PC-3 (cell line): Measurements from ENCODE around the gene RBP3. TPM values are rescaled to one million over a fixed set of nuclear protein-coding genes. Genes with fewer than 3 reads are reported as not detected.

ENCODE experiments used
- ATAC-seq: fragments of 200-7000 bp; cut with Tn5 transposase; 2 replicates; pipeline ENCODE4 v1.9.1; 2020; ENCODE audit warnings: mild to moderate bottlenecking, moderate library complexity
- BruUV-seq: library from RNA; stranded (reverse); fragments of 400-500 nt; replicated peaks from 2 replicates; lab custom pipeline; 2021; lab: Mats Ljungman, UMichigan
- CTCF ChIA-PET: fragments of 300-600 bp; sonication (Branson Sonifier 250); formaldehyde crosslinking; loops from one replicate; lab custom pipeline; 2022; ENCODE audit warnings: antibody characterized with exemption; lab: Charles Lee
- POLR2A ChIA-PET: fragments of 300-600 bp; sonication (Branson Sonifier 250); formaldehyde crosslinking; loops from one replicate; lab custom pipeline; 2022; ENCODE audit warnings: antibody characterized with exemption; ENCODE audit not compliant: unreplicated experiment; lab: Charles Lee
- DNase-seq: peaks from one replicate; pipeline ENCODE4 v3.0.0-alpha.2; 2015
- H2AFZ ChIP-seq: fragments of 300-600 bp; sonication (generic); 2 replicates; pipeline ENCODE4 v1.6.0; 2016; ENCODE audit warnings: antibody characterized with exemption, low read length
- H3F3A ChIP-seq: fragments of 300-600 bp; sonication (generic); one replicate; pipeline ENCODE4 v1.6.0; 2017; ENCODE audit warnings: antibody characterized with exemption, low read length, control low read depth, mild to moderate bottlenecking; ENCODE audit not compliant: unreplicated experiment
- H3K27ac ChIP-seq: fragments of 300-600 bp; sonication (generic); 2 replicates; pipeline ENCODE4 v1.5.1; 2016; ENCODE audit warnings: mild to moderate bottlenecking, low read length
- H3K27me3 ChIP-seq: fragments of 300-600 bp; sonication (generic); 2 replicates; pipeline ENCODE4 v1.6.1; 2016; ENCODE audit warnings: low read length, mixed read lengths
- H3K36me3 ChIP-seq: fragments of 300-600 bp; sonication (generic); 2 replicates; pipeline ENCODE4 v1.6.1; 2016; ENCODE audit warnings: low read depth, mixed run types, low read length, mixed read lengths
- H3K4me1 ChIP-seq: fragments of 300-600 bp; sonication (generic); 2 replicates; pipeline ENCODE4 v1.5.1; 2016; ENCODE audit warnings: low read length; ENCODE audit not compliant: insufficient read depth
- H3K4me2 ChIP-seq: fragments of 300-600 bp; sonication (generic); 2 replicates; pipeline ENCODE4 v1.6.0; 2016; ENCODE audit warnings: low read length
- H3K4me3 ChIP-seq: fragments of 300-600 bp; sonication (generic); 2 replicates; pipeline ENCODE4 v1.5.1; 2016; ENCODE audit warnings: mild to moderate bottlenecking, low read length, mixed read lengths
- H3K79me2 ChIP-seq: fragments of 300-600 bp; sonication (generic); 2 replicates; pipeline ENCODE4 v1.6.1; 2017; ENCODE audit warnings: low read length, mixed read lengths
- H3K9ac ChIP-seq: fragments of 300-600 bp; sonication (generic); 2 replicates; pipeline ENCODE4 v1.6.0; 2016; ENCODE audit warnings: mild to moderate bottlenecking, low read length
- H3K9me2 ChIP-seq: fragments of 300-600 bp; sonication (generic); replicated peaks from 2 replicates; pipeline ENCODE4 v1.6.1; 2016; ENCODE audit warnings: mixed run types, low read length, mixed read lengths
- H3K9me3 ChIP-seq: fragments of 300-600 bp; sonication (generic); 2 replicates; pipeline ENCODE4 v1.6.1; 2016; ENCODE audit warnings: low read length, mixed read lengths
- H4K20me1 ChIP-seq: fragments of 300-600 bp; sonication (generic); 2 replicates; pipeline ENCODE4 v1.6.1; 2016; ENCODE audit warnings: low read length, mixed read lengths
- EZH2 ChIP-seq: fragments of 300-600 bp; sonication (generic); IDR thresholded peaks from one replicate; pipeline ENCODE4 v1.6.1; 2017; ENCODE audit warnings: antibody characterized with exemption, mild to moderate bottlenecking, low read length; ENCODE audit not compliant: unreplicated experiment
- EZH2phosphoT487 ChIP-seq: fragments of 300-600 bp; sonication (generic); IDR thresholded peaks from 2 replicates; pipeline ENCODE4 v1.6.1; 2018; ENCODE audit warnings: mild to moderate bottlenecking, antibody characterized with exemption, low read length, borderline replicate concordance
- intact Hi-C: fragments of 100-400 bp; cut with micrococcal nuclease; formaldehyde crosslinking; loops from 2 replicates; pipeline ENCODE4 v1.9.0; 2023
- total RNA-seq: library from RNA; depleted of rRNA; stranded (reverse); fragments of >200 nt; gene quantifications from 2 replicates; pipeline ENCODE4 v1.2.3, GENCODE V29; 2014
- TF ChIP-seq, protein P1 (sequence below): fragments of 300-600 bp; sonication (generic); conservative IDR thresholded peaks from 2 replicates; pipeline ENCODE4 v1.5.1; 2017; ENCODE audit warnings: antibody characterized with exemption, low read depth, mild to moderate bottlenecking, low read length

Gene RBP3
- total RNA-seq, 1 experiment from 2014 or later, result not detected

DNA sequence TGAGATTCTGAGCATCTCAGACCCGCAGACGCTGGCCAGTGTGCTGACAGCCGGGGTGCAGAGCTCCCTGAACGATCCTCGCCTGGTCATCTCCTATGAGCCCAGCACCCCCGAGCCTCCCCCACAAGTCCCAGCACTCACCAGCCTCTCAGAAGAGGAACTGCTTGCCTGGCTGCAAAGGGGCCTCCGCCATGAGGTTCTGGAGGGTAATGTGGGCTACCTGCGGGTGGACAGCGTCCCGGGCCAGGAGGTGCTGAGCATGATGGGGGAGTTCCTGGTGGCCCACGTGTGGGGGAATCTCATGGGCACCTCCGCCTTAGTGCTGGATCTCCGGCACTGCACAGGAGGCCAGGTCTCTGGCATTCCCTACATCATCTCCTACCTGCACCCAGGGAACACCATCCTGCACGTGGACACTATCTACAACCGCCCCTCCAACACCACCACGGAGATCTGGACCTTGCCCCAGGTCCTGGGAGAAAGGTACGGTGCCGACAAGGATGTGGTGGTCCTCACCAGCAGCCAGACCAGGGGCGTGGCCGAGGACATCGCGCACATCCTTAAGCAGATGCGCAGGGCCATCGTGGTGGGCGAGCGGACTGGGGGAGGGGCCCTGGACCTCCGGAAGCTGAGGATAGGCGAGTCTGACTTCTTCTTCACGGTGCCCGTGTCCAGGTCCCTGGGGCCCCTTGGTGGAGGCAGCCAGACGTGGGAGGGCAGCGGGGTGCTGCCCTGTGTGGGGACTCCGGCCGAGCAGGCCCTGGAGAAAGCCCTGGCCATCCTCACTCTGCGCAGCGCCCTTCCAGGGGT is 703 bp downstream of the RBP3 start:
- Histone ChIP-seq H3K9me3 (no peaks in the 10 kb centered on the region), H3K4me1 (no peaks in the 10 kb centered on the region), H3K79me2 (no peaks in the 10 kb centered on the region), H3K4me3 (no peak overlapping the region), H4K20me1 (no peaks in the 10 kb centered on the region), H3K9ac (no peak overlapping the region), H3F3A (no peaks in the 10 kb centered on the region), H3K36me3 (no peaks in the 10 kb centered on the region), H3K27me3 (no peaks in the 10 kb centered on the region), H3K4me2 (no peak overlapping the region), H3K27ac (no peak overlapping the region), H3K9me2 (no peaks in the 10 kb centered on the region), H2AFZ (no peak overlapping the region)
- DNase-seq (no peak), ATAC-seq (no peak)
- intact Hi-C loops, result no loop called here
- TF ChIP-seq EZH2phosphoT487 (no peak), EZH2 (no peak)
- TF ChIP-seq, protein P1, sequence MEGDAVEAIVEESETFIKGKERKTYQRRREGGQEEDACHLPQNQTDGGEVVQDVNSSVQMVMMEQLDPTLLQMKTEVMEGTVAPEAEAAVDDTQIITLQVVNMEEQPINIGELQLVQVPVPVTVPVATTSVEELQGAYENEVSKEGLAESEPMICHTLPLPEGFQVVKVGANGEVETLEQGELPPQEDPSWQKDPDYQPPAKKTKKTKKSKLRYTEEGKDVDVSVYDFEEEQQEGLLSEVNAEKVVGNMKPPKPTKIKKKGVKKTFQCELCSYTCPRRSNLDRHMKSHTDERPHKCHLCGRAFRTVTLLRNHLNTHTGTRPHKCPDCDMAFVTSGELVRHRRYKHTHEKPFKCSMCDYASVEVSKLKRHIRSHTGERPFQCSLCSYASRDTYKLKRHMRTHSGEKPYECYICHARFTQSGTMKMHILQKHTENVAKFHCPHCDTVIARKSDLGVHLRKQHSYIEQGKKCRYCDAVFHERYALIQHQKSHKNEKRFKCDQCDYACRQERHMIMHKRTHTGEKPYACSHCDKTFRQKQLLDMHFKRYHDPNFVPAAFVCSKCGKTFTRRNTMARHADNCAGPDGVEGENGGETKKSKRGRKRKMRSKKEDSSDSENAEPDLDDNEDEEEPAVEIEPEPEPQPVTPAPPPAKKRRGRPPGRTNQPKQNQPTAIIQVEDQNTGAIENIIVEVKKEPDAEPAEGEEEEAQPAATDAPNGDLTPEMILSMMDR, result no peak
- no TSS peak for BruUV-seq
- CTCF ChIA-PET, result no interaction called here
- POLR2A ChIA-PET, result no interaction called here

DNA sequence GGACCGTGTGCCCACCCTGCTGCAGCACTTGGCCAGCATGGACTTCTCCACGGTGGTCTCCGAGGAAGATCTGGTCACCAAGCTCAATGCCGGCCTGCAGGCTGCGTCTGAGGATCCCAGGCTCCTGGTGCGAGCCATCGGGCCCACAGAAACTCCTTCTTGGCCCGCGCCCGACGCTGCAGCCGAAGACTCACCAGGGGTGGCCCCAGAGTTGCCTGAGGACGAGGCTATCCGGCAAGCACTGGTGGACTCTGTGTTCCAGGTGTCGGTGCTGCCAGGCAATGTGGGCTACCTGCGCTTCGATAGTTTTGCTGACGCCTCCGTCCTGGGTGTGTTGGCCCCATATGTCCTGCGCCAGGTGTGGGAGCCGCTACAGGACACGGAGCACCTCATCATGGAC is 1.4 kb downstream of the RBP3 start:
- no peaks in the 10 kb centered on the region for H3K9me2 ChIP-seq
- H3K36me3 ChIP-seq, result no peaks in the 10 kb centered on the region
- H3K79me2 ChIP-seq, result no peaks in the 10 kb centered on the region
- H3K27me3 ChIP-seq, result no peaks in the 10 kb centered on the region
- DNase-seq (no peak), ATAC-seq (no peak)
- H4K20me1 ChIP-seq, result no peaks in the 10 kb centered on the region
- no peaks in the 10 kb centered on the region for H3F3A ChIP-seq
- TF ChIP-seq EZH2phosphoT487 (no peak), EZH2 (no peak)
- TF ChIP-seq, protein P1, result no peak
- no peaks in the 10 kb centered on the region for H3K4me1 ChIP-seq
- no peak overlapping the region for H3K4me3 ChIP-seq
- POLR2A ChIA-PET, result no interaction called here
- H3K9ac ChIP-seq, result no peak overlapping the region
- intact Hi-C loops, result no loop called here
- H3K27ac ChIP-seq, result no peak overlapping the region
- H3K9me3 ChIP-seq, result no peaks in the 10 kb centered on the region
- H2AFZ ChIP-seq, result no peak overlapping the region
- CTCF ChIA-PET, result no interaction called here
- H3K4me2 ChIP-seq, result no peak overlapping the region
- BruUV-seq, result no TSS peak

DNA sequence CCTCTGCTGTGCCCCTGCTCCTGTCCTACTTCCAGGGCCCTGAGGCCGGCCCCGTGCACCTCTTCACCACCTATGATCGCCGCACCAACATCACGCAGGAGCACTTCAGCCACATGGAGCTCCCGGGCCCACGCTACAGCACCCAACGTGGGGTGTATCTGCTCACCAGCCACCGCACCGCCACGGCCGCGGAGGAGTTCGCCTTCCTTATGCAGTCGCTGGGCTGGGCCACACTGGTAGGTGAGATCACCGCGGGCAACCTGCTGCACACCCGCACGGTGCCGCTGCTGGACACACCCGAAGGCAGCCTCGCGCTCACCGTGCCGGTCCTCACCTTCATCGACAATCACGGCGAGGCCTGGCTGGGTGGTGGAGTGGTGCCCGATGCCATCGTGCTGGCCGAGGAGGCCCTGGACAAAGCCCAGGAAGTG is 1.8 kb downstream of the RBP3 start:
- ATAC-seq, result no peak
- Histone ChIP-seq H3K79me2 (no peaks in the 10 kb centered on the region), H4K20me1 (no peaks in the 10 kb centered on the region), H2AFZ (no peak overlapping the region), H3K36me3 (no peaks in the 10 kb centered on the region), H3K4me3 (no peak overlapping the region), H3F3A (no peaks in the 10 kb centered on the region), H3K27ac (no peak overlapping the region), H3K4me2 (no peak overlapping the region), H3K27me3 (no peaks in the 10 kb centered on the region), H3K9me3 (no peaks in the 10 kb centered on the region), H3K9ac (no peak overlapping the region), H3K4me1 (no peaks in the 10 kb centered on the region), H3K9me2 (no peaks in the 10 kb centered on the region)
- no peak for DNase-seq
- TF ChIP-seq, protein P1, result no peak
- TF ChIP-seq EZH2phosphoT487, result no peak
- TF ChIP-seq EZH2, result no peak
- BruUV-seq, result no TSS peak
- intact Hi-C loops, result no loop called here
- CTCF ChIA-PET, result no interaction called here
- POLR2A ChIA-PET, result no interaction called here
